IMR-90 (cell line): ENCODE measurements around the gene GAS2L3. TPM values are rescaled to one million over a fixed set of nuclear protein-coding genes. Genes with fewer than 3 reads are reported as not detected.

Experiments
- ATAC-seq: fragments of 200-7000 bp; cut with Tn5 transposase; 2 replicates; pipeline ENCODE4 v1.9.1; 2020; ENCODE audit warnings: low read depth, mild to moderate bottlenecking, moderate library complexity
- BruUV-seq: library from RNA; stranded (reverse); fragments of 400-500 nt; replicated peaks from 2 replicates; lab custom pipeline; 2021; lab: Mats Ljungman, UMichigan
- CTCF ChIA-PET: fragments of 300-600 bp; formaldehyde crosslinking; extraction: SDS; loops from one replicate; lab custom pipeline; 2021; ENCODE audit warnings: antibody characterized with exemption; lab: Yijun Ruan, JAX
- POLR2A ChIA-PET: fragments of 300-600 bp; sonication (Branson Sonifier 250); formaldehyde crosslinking; loops from one replicate; lab custom pipeline; 2022; ENCODE audit warnings: antibody characterized with exemption; ENCODE audit not compliant: unreplicated experiment; lab: Charles Lee
- DNase-seq: peaks from one replicate; pipeline ENCODE4 v3.0.0; 2013
- H2AFZ ChIP-seq: replicated peaks from 2 replicates; pipeline ENCODE3; 2013; ENCODE audit warnings: low read length, mild to moderate bottlenecking; ENCODE audit not compliant: poor library complexity
- H2AK5ac ChIP-seq: 2 replicates; pipeline ENCODE4 v1.6.1; 2013; ENCODE audit warnings: low read depth, low read length, inconsistent platforms
- H2AK9ac ChIP-seq: replicated peaks from 2 replicates; pipeline ENCODE3; 2013; ENCODE audit warnings: mild to moderate bottlenecking, low read depth, low read length, moderate library complexity; ENCODE audit not compliant: poor library complexity
- H2BK120ac ChIP-seq: 2 replicates; pipeline ENCODE4 v1.6.1; 2013; ENCODE audit warnings: low read depth, low read length, inconsistent platforms
- H2BK15ac ChIP-seq: 3 replicates; pipeline ENCODE4 v1.6.1; 2013; ENCODE audit warnings: low read depth, low read length, inconsistent platforms
- H2BK20ac ChIP-seq: 2 replicates; pipeline ENCODE4 v1.6.1; 2013; ENCODE audit warnings: low read depth, mild to moderate bottlenecking, inconsistent platforms, low read length, moderate library complexity
- H2BK5ac ChIP-seq: 2 replicates; pipeline ENCODE4 v1.6.1; 2013; ENCODE audit warnings: mild to moderate bottlenecking, low read depth, low read length, inconsistent platforms; ENCODE audit not compliant: poor library complexity, severe bottlenecking
- H3K14ac ChIP-seq: replicated peaks from 2 replicates; pipeline ENCODE4 v1.6.1; 2013; ENCODE audit warnings: low read depth, low read length, inconsistent platforms
- H3K18ac ChIP-seq: 2 replicates; pipeline ENCODE4 v1.6.1; 2013; ENCODE audit warnings: low read depth, low read length, control low read depth
- H3K23ac ChIP-seq: 2 replicates; pipeline ENCODE4 v1.6.1; 2013; ENCODE audit warnings: low read depth, low read length, inconsistent platforms
- H3K27ac ChIP-seq: 2 replicates; pipeline ENCODE4 v1.5.1; 2013; ENCODE audit warnings: mild to moderate bottlenecking, control low read depth, low read length; ENCODE audit not compliant: insufficient read depth
- H3K27me3 ChIP-seq: 2 replicates; pipeline ENCODE4 v1.6.1; 2013; ENCODE audit warnings: low read length; ENCODE audit not compliant: control insufficient read depth, insufficient read depth
- H3K36me3 ChIP-seq: 2 replicates; pipeline ENCODE4 v1.6.1; 2013; ENCODE audit warnings: low read length, mixed read lengths; ENCODE audit not compliant: control insufficient read depth, insufficient read depth
- H3K4ac ChIP-seq: 2 replicates; pipeline ENCODE4 v1.6.1; 2013; ENCODE audit warnings: low read depth, low read length, inconsistent platforms
- H3K4me1 ChIP-seq: 2 replicates; pipeline ENCODE4 v1.6.1; 2013; ENCODE audit warnings: low read length, mixed read lengths; ENCODE audit not compliant: control insufficient read depth, insufficient read depth
- H3K4me2 ChIP-seq: 2 replicates; pipeline ENCODE4 v1.6.1; 2013; ENCODE audit warnings: low read depth, mild to moderate bottlenecking, control low read depth, low read length, moderate library complexity
- H3K4me3 ChIP-seq: 2 replicates; pipeline ENCODE4 v1.5.1; 2013; ENCODE audit warnings: low read depth, mild to moderate bottlenecking, control low read depth, low read length, moderate library complexity; ENCODE audit not compliant: insufficient read depth
- H3K56ac ChIP-seq: 2 replicates; pipeline ENCODE4 v1.6.1; 2013; ENCODE audit warnings: low read length, inconsistent platforms; ENCODE audit not compliant: insufficient read depth; ENCODE audit errors: extremely low read depth
- H3K79me1 ChIP-seq, 2 experiments: 2 replicates each; pipeline ENCODE4 v1.6.1; 2013; ENCODE audit warnings: low read length in 2 of 2, inconsistent platforms in 1 of 2, low read depth in 1 of 2
- H3K9ac ChIP-seq: 2 replicates; pipeline ENCODE4 v1.6.1; 2013; ENCODE audit warnings: low read depth, low read length, control low read depth
- H3K9me1 ChIP-seq: 2 replicates; pipeline ENCODE4 v1.6.1; 2013; ENCODE audit warnings: low read length, inconsistent platforms; ENCODE audit not compliant: insufficient read depth
- H3K9me3 ChIP-seq: 2 replicates; pipeline ENCODE4 v1.6.1; 2013; ENCODE audit warnings: low read length; ENCODE audit not compliant: control insufficient read depth, insufficient read depth
- H4K20me1 ChIP-seq: 2 replicates; pipeline ENCODE4 v1.6.1; 2013; ENCODE audit warnings: low read length, inconsistent platforms; ENCODE audit not compliant: insufficient read depth
- H4K5ac ChIP-seq: 2 replicates; pipeline ENCODE4 v1.6.1; 2013; ENCODE audit warnings: mild to moderate bottlenecking, low read depth, low read length, control low read depth
- H4K8ac ChIP-seq, 2 experiments: 2 replicates each; pipeline ENCODE4 v1.6.1; 2013; ENCODE audit warnings: low read depth in 2 of 2, low read length in 2 of 2, control low read depth in 1 of 2, inconsistent platforms in 1 of 2
- H4K91ac ChIP-seq: 2 replicates; pipeline ENCODE4 v1.6.1; 2013; ENCODE audit warnings: low read depth, low read length, inconsistent platforms; ENCODE audit not compliant: insufficient read depth
- BHLHE40 ChIP-seq: fragments of 150-350 bp; IDR thresholded peaks from 2 replicates; pipeline ENCODE4 v1.6.1; 2016; ENCODE audit warnings: mild to moderate bottlenecking, low read depth, low read length
- CEBPB ChIP-seq: IDR thresholded peaks from 2 replicates; pipeline ENCODE4 v1.6.1; 2012; ENCODE audit warnings: low read depth, low read length, improper control_type of control experiment
- CTCF ChIP-seq: conservative IDR thresholded peaks from 2 replicates; pipeline ENCODE4 v1.5.1; 2012; ENCODE audit warnings: mild to moderate bottlenecking, low read depth, low read length, improper control_type of control experiment
- MAFK ChIP-seq: IDR thresholded peaks from 2 replicates; pipeline ENCODE4 v1.6.1; 2012; ENCODE audit warnings: low read depth, low read length, improper control_type of control experiment
- MXI1 ChIP-seq: IDR thresholded peaks from 2 replicates; pipeline ENCODE4 v1.6.1; 2012; ENCODE audit warnings: low read depth, mild to moderate bottlenecking, low read length, moderate library complexity, borderline replicate concordance
- RAD21 ChIP-seq: IDR thresholded peaks from 2 replicates; pipeline ENCODE4 v1.6.1; 2012; ENCODE audit warnings: low read length, improper control_type of control experiment
- RFX5 ChIP-seq: IDR thresholded peaks from 2 replicates; pipeline ENCODE4 v1.8.0; 2012; ENCODE audit warnings: low read depth, mild to moderate bottlenecking, low read length, moderate library complexity
- SMC3 ChIP-seq: fragments of 150-350 bp; IDR thresholded peaks from 2 replicates; pipeline ENCODE4 v1.6.1; 2016; ENCODE audit warnings: low read depth, mild to moderate bottlenecking, antibody characterized with exemption, low read length, moderate library complexity
- WGBS, 2 experiments: methylation state at CpG; one replicate each; pipeline versions ENCODE4 v1.1.5 to v1.1.7; 2013; ENCODE audit warnings: missing lambda C conversion rate in 2 of 2; ENCODE audit not compliant: insufficient read length in 1 of 2; ENCODE audit errors: extremely low coverage in 2 of 2; 5-methylcytosine and 5-hydroxymethylcytosine counted together
- dilution Hi-C: fragments of 300-500 bp; cut with HindIII; formaldehyde crosslinking; loops from one replicate; pipeline ENCODE4 v1.14.3; 2018; ENCODE audit warnings: low sequenced_read_pairs; ENCODE audit not compliant: unreplicated experiment
- in situ Hi-C: fragments of 300-500 bp; cut with MboI; formaldehyde crosslinking; loops from 3 replicates; pipeline ENCODE4 v1.14.3; 2019; ENCODE audit warnings: low sequenced_read_pairs, inconsistent platforms, mixed read lengths
- intact Hi-C: fragments of 100-400 bp; cut with micrococcal nuclease; formaldehyde crosslinking; loops from 2 replicates; pipeline ENCODE4 v1.10.0; 2022
- polyA plus RNA-seq, 3 experiments: library from polyadenylated mRNA; depleted of rRNA; stranded (reverse); fragments of >200 nt; gene quantifications; 2 replicates each; pipeline ENCODE4 v1.2.3, GENCODE V29; 2012; ENCODE audit warnings: low replicate concordance in 1 of 3
- total RNA-seq: library from RNA; depleted of rRNA; stranded (reverse); fragments of >200 nt; gene quantifications from 2 replicates; pipeline ENCODE4 v1.2.3, GENCODE V29; 2012
- TF ChIP-seq, protein P1 (sequence below): fragments of 150-350 bp; IDR thresholded peaks from 2 replicates; pipeline ENCODE4 v1.6.1; 2017; ENCODE audit warnings: mild to moderate bottlenecking, antibody characterized with exemption, low read length, low read depth

The GAS2L3 gene
- total and polyA plus RNA-seq, 2 of the 4 experiments (the other 2 are of a cell fraction): 5.2 to 15.6 TPM

- Histone ChIP-seq H3K23ac (no peak overlapping the region), H4K5ac (no peak overlapping the region), H4K20me1 (no peaks in the 10 kb centered on the region), H3K4ac (no peak overlapping the region), H2BK15ac (no peak overlapping the region), H3K9me3 (no peaks in the 10 kb centered on the region), H2BK20ac (no peak overlapping the region), H3K14ac (no peak overlapping the region), H3K18ac (no peak overlapping the region), H3K4me2 (no peak overlapping the region), H2AK5ac (no peak overlapping the region), H3K27me3 (peaks cover 3% of the 10 kb centered on the region), H4K8ac (no peak overlapping the region), H3K56ac (no peak overlapping the region), H2AK9ac (no peak overlapping the region), H3K9ac (no peak overlapping the region), H3K79me1 (no peaks in the 10 kb centered on the region), H2AFZ (no peak overlapping the region), H3K27ac (no peak overlapping the region), H2BK5ac (no peak overlapping the region), H2BK120ac (no peak overlapping the region), H3K36me3 (no peaks in the 10 kb centered on the region), H3K9me1 (no peaks in the 10 kb centered on the region), H3K4me1 (no peaks in the 10 kb centered on the region), H3K4me3 (no peak overlapping the region), H4K91ac (no peak overlapping the region)
- no TSS peak for BruUV-seq
- DNase-seq (peak; percentile 61), ATAC-seq (peak; percentile 96)
- dilution Hi-C loops (no loop called here), in situ Hi-C loops (loop anchor here (10.0 kb wide), 1 partner anchor 66 kb away; no protein-coding TSS in a partner anchor), intact Hi-C loops (loop anchor here (1.0 to 5.0 kb wide), 3 partner anchors 63 to 321 kb away; no protein-coding TSS in a partner anchor)
- CTCF ChIA-PET: no interaction called here
- TF ChIP-seq BHLHE40: no peak
- TF ChIP-seq MAFK: no peak
- no peak for TF ChIP-seq CEBPB
- no peak for TF ChIP-seq RFX5
- peak; percentile 67 for TF ChIP-seq SMC3
- TF ChIP-seq MXI1: no peak
- peak; percentile 83 for TF ChIP-seq CTCF
- TF ChIP-seq, protein P1, sequence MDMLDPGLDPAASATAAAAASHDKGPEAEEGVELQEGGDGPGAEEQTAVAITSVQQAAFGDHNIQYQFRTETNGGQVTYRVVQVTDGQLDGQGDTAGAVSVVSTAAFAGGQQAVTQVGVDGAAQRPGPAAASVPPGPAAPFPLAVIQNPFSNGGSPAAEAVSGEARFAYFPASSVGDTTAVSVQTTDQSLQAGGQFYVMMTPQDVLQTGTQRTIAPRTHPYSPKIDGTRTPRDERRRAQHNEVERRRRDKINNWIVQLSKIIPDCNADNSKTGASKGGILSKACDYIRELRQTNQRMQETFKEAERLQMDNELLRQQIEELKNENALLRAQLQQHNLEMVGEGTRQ: no peak
- peak; percentile 68 for TF ChIP-seq RAD21
- whole genome bisulfite sequencing, 2 experiments: no CpG with 5 or more reads among the region's 9 CpGs
- POLR2A ChIA-PET: no interaction called here
Measured at GRCh38 chr12:100668945-100669536, 95.6 kb downstream of the GAS2L3 start.
